OCI-LY7 (cell line): ENCODE results near the gene TTC7B. TPM values are rescaled to one million over a fixed set of nuclear protein-coding genes. Genes with fewer than 3 reads are reported as not detected.

Experiments used
- BruUV-seq: library from RNA; stranded (reverse); fragments of 400-500 nt; replicated peaks from 2 replicates; lab custom pipeline; 2021; lab: Mats Ljungman, UMichigan
- CTCF ChIA-PET: fragments of 300-600 bp; sonication (Branson Sonifier 250); formaldehyde crosslinking; loops from one replicate; lab custom pipeline; 2022; ENCODE audit warnings: antibody characterized with exemption; ENCODE audit not compliant: unreplicated experiment; lab: Charles Lee
- POLR2A ChIA-PET: fragments of 300-600 bp; sonication (Branson Sonifier 250); formaldehyde crosslinking; loops from one replicate; lab custom pipeline; 2022; ENCODE audit warnings: antibody characterized with exemption; lab: Charles Lee
- DNase-seq: peaks from one replicate; pipeline ENCODE4 v3.0.0-alpha.2; 2015; ENCODE audit warnings: low spot score
- H2AFZ ChIP-seq: fragments of 200-600 bp; sonication (generic), shearing (Covaris generic); 2 replicates; pipeline ENCODE4 v1.6.1; 2014; ENCODE audit warnings: mild to moderate bottlenecking, antibody characterized with exemption, low read length, moderate library complexity
- H3K27ac ChIP-seq: fragments of 200-600 bp; sonication (generic); 2 replicates; pipeline ENCODE4 v1.5.1; 2014; ENCODE audit warnings: mixed run types, low read depth, mild to moderate bottlenecking, moderate library complexity, low read length, inconsistent platforms; ENCODE audit not compliant: poor library complexity, severe bottlenecking
- H3K36me3 ChIP-seq: fragments of 200-600 bp; sonication (generic); 2 replicates; pipeline ENCODE4 v1.6.1; 2014; ENCODE audit warnings: mild to moderate bottlenecking, antibody characterized with exemption, low read length, moderate library complexity, mixed read lengths; ENCODE audit not compliant: insufficient read depth
- H3K4me1 ChIP-seq: fragments of 200-600 bp; sonication (generic); 2 replicates; pipeline ENCODE4 v1.5.1; 2014; ENCODE audit warnings: mild to moderate bottlenecking, low read length; ENCODE audit not compliant: insufficient read depth, poor library complexity, severe bottlenecking
- H3K4me2 ChIP-seq: fragments of 200-600 bp; sonication (generic); 2 replicates; pipeline ENCODE4 v1.6.1; 2014; ENCODE audit warnings: mild to moderate bottlenecking, low read length
- H3K4me3 ChIP-seq: fragments of 200-600 bp; sonication (generic); 2 replicates; pipeline ENCODE4 v1.5.1; 2014; ENCODE audit warnings: mild to moderate bottlenecking, low read depth, low read length; ENCODE audit not compliant: poor library complexity, severe bottlenecking
- H3K79me2 ChIP-seq: fragments of 200-600 bp; sonication (generic); 2 replicates; pipeline ENCODE4 v1.6.1; 2016; ENCODE audit warnings: low read depth, mild to moderate bottlenecking, low read length, moderate library complexity, mixed read lengths; ENCODE audit not compliant: insufficient read depth
- H3K9me2 ChIP-seq: fragments of 200-600 bp; sonication (generic); 2 replicates; pipeline ENCODE4 v1.6.1; 2016; ENCODE audit warnings: mild to moderate bottlenecking, low read length, mixed read lengths; ENCODE audit not compliant: insufficient read depth
- H3K9me3 ChIP-seq: fragments of 200-600 bp; sonication (generic); 2 replicates; pipeline ENCODE4 v1.6.1; 2014; ENCODE audit warnings: mild to moderate bottlenecking, mixed run types, low read length, mixed read lengths
- H4K20me1 ChIP-seq: fragments of 200-600 bp; sonication (generic); 2 replicates; pipeline ENCODE4 v1.6.1; 2014; ENCODE audit warnings: mild to moderate bottlenecking, antibody characterized with exemption, low read length, moderate library complexity, mixed read lengths; ENCODE audit not compliant: insufficient read depth
- EZH2phosphoT487 ChIP-seq: fragments of 200-600 bp; sonication (generic); IDR thresholded peaks from 2 replicates; pipeline ENCODE4 v1.6.1; 2018; ENCODE audit warnings: low read depth, borderline replicate concordance, mild to moderate bottlenecking, mixed run types, antibody characterized with exemption, low read length, moderate library complexity, mixed read lengths
- intact Hi-C: fragments of 100-400 bp; cut with micrococcal nuclease; formaldehyde crosslinking; loops from one replicate; pipeline ENCODE4 v1.10.0; 2022; ENCODE audit not compliant: unreplicated experiment
- total RNA-seq, 2 experiments: library from RNA; depleted of rRNA in 1 of 2; stranded (reverse); fragments of >200 nt in 1 of 2; shearing (Covaris generic) in 1 of 2; gene quantifications; 2 replicates each; pipeline ENCODE4 v1.2.3, GENCODE V29; 2014 to 2022
- TF ChIP-seq, protein P1 (sequence below): fragments of 200-600 bp; sonication (generic); conservative IDR thresholded peaks from 2 replicates; pipeline ENCODE4 v1.5.1; 2014; ENCODE audit warnings: mild to moderate bottlenecking, antibody characterized with exemption, low read length, moderate library complexity, mixed read lengths

TTC7B gene
- total RNA-seq, 2 experiments from 2014 or later: 0.19 to 0.51 TPM

DNA sequence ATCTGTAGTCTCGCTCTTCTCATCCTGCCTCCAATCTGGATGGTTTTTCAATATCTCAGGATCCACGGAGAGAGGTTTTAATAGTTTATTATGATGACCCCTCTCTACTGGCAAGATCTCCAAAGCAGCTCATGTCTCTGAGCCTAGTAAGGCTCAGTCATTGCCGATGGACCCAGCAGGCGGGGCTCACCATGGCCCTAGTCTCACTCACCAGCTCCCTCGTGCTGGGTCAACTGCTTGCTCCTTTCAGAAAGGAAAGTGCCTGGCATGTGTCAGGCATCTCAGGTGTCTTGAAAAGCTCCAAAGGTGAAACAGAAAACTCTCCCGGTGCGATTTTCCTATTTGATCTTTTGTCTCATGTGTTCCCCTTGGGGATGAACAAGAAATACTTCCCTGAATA is 240.4 kb downstream of the TTC7B start:
- H3K27ac ChIP-seq: no peak overlapping the region
- H3K4me2 ChIP-seq: no peak overlapping the region
- no peaks in the 10 kb centered on the region for H3K4me1 ChIP-seq
- H3K36me3 ChIP-seq: no peaks in the 10 kb centered on the region
- ChIA-PET POLR2A (no interaction called here), CTCF (no interaction called here)
- BruUV-seq: no TSS peak
- intact Hi-C loops: no loop called here
- TF ChIP-seq, protein P1, sequence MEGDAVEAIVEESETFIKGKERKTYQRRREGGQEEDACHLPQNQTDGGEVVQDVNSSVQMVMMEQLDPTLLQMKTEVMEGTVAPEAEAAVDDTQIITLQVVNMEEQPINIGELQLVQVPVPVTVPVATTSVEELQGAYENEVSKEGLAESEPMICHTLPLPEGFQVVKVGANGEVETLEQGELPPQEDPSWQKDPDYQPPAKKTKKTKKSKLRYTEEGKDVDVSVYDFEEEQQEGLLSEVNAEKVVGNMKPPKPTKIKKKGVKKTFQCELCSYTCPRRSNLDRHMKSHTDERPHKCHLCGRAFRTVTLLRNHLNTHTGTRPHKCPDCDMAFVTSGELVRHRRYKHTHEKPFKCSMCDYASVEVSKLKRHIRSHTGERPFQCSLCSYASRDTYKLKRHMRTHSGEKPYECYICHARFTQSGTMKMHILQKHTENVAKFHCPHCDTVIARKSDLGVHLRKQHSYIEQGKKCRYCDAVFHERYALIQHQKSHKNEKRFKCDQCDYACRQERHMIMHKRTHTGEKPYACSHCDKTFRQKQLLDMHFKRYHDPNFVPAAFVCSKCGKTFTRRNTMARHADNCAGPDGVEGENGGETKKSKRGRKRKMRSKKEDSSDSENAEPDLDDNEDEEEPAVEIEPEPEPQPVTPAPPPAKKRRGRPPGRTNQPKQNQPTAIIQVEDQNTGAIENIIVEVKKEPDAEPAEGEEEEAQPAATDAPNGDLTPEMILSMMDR: no peak
- no peak for TF ChIP-seq EZH2phosphoT487
- H3K9me3 ChIP-seq: no peaks in the 10 kb centered on the region
- no peak for DNase-seq
- H3K9me2 ChIP-seq: no peaks in the 10 kb centered on the region
- H3K79me2 ChIP-seq: no peaks in the 10 kb centered on the region
- H2AFZ ChIP-seq: no peak overlapping the region
- no peaks in the 10 kb centered on the region for H4K20me1 ChIP-seq
- no peak overlapping the region for H3K4me3 ChIP-seq

DNA sequence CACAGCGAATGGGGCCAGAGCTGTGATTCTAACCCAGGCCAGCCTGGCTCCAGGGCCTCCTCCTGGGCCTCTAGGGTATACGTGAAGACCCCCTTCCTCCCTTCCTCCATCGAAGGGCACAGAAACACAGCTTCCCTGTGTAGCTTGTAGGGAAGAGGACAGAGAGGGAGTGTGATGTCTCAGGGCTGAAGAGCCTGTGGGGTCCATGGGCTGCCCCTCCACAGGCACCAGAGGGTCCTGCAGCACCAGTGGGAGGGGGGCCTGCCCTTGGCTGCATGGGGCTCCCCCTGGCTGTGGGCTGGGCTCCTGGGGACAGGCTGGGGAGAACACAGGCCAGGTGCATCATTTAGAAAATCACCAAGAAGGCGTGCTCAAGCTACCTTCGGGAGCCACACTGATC is 240.9 kb downstream of the TTC7B start:
- no peak for TF ChIP-seq EZH2phosphoT487
- TF ChIP-seq, protein P1: no peak
- Histone ChIP-seq H3K4me3 (no peak overlapping the region), H3K4me1 (no peaks in the 10 kb centered on the region), H2AFZ (no peak overlapping the region), H3K9me3 (no peaks in the 10 kb centered on the region), H4K20me1 (no peaks in the 10 kb centered on the region), H3K4me2 (no peak overlapping the region), H3K79me2 (no peaks in the 10 kb centered on the region), H3K27ac (no peak overlapping the region), H3K36me3 (no peaks in the 10 kb centered on the region), H3K9me2 (no peaks in the 10 kb centered on the region)
- CTCF ChIA-PET: no interaction called here
- intact Hi-C loops: no loop called here
- no TSS peak for BruUV-seq
- POLR2A ChIA-PET: no interaction called here
- no peak for DNase-seq

DNA sequence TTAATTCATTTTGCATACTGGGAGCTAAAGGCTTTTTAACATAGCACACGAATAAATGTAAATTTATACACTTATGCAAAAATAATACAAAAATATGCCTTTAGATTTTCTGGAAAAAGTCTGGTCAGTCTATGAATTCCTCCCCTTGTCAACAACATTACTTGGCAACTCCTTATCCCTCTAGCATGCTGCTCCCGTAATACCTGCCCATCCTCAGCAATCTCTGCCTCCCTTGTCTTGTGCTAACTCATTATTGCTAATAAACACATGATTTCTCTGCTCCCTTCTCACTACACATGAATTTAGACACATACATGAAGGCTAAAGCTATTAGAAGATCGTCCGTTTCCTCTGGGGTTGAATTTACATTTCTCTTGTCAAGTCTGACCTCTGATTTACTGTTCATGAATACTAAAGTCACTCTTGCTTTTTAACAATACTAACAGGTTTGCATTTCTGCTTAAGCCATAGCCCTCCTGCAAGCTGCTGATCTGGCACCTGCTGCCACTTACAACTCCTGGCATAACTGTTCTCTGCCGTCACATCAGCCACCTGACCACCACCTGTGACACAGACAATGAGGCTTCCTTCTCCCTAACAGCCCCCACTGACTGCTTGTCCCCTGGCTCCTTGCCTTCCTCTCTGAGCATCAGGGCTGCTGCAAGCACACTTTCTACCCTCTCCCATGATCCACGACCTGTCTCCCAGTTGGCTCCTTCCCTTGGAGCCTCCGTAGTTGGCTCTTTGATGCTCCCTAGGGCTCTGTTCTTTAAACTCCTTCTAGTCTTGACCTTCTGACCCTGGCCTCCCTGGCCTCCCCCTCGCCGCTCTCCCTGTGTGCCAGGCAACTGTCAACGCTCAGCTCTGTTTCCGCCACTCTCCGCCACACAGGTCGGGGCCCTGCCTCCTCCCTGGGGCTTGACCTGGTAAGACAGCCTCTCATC is 241.8 kb downstream of the TTC7B start:
- BruUV-seq: no TSS peak
- H3K4me1 ChIP-seq: no peaks in the 10 kb centered on the region
- no peak overlapping the region for H3K4me2 ChIP-seq
- no peaks in the 10 kb centered on the region for H3K79me2 ChIP-seq
- ChIA-PET CTCF (interaction anchor here (0.5 kb wide), 1 partner anchor 123 kb away, joined by 3 read pairs; no protein-coding TSS in a partner anchor), POLR2A (no interaction called here)
- no peak for DNase-seq
- H3K36me3 ChIP-seq: no peaks in the 10 kb centered on the region
- intact Hi-C loops: no loop called here
- no peaks in the 10 kb centered on the region for H4K20me1 ChIP-seq
- no peak for TF ChIP-seq EZH2phosphoT487
- TF ChIP-seq, protein P1: no peak
- H3K4me3 ChIP-seq: no peak overlapping the region
- no peak overlapping the region for H2AFZ ChIP-seq
- H3K9me2 ChIP-seq: no peaks in the 10 kb centered on the region
- H3K27ac ChIP-seq: no peak overlapping the region
- no peaks in the 10 kb centered on the region for H3K9me3 ChIP-seq
